Lower leg skin (tissue), 3 donors: ENCODE results near the gene RASA3.

Experiments used
- POLR2A ChIP-seq, 2 donors: fragments of 450-650 bp; IDR thresholded peaks; one replicate each; pipeline ENCODE4 v1.6.1; 2016 to 2017; ENCODE audit warnings: antibody characterized with exemption in 2 of 2, mild to moderate bottlenecking in 1 of 2, moderate library complexity in 1 of 2
- TF ChIP-seq, protein P1 (sequence below), 3 donors: fragments of 450-650 bp; IDR thresholded peaks; one replicate each; pipeline ENCODE4 v1.5.1; 2016; ENCODE audit warnings: antibody characterized with exemption in 3 of 3, mild to moderate bottlenecking in 3 of 3, moderate library complexity in 2 of 3

DNA sequence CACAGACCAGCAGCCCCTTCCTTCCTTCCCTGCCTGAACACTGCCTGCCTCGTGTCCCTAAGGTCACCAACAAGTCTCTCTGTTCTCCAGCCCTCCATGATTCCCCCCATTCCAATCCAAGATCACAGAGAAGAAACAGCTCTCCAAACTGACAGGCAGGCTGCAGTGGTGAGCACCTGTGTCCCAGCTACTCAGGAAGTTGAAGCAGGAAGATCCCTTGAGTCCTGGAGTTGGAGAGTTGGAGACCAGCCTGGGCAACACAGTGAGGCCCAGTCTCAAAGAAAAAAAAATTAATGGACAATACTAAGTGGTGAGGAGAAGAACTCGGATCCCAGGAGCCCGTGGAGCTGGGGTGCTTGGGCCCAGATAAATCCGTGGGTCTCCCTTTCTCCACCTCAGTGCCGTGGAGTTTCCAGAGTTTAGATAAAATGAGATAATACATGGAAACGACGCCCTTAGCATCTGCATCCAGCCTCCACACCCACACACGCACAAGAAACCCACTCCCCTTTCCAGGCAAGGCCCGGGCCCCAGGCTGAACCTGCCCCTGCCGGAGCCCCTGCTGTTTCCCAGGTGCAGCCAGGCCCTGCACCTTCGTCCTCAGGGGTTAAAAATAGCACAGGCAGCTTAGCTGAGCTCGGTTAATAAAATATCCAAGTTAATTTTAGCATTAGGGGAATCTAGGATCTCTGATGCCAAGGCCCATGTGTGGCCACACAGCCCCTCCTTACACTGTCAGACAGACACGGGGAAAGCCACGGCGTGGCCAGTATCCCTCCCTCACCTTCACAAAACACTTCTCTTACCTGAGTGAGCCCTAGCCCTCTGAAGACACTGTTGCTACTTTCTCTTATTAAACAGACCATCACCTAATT lies 4.7 kb downstream of the RASA3 start:
- TF ChIP-seq, protein P1, sequence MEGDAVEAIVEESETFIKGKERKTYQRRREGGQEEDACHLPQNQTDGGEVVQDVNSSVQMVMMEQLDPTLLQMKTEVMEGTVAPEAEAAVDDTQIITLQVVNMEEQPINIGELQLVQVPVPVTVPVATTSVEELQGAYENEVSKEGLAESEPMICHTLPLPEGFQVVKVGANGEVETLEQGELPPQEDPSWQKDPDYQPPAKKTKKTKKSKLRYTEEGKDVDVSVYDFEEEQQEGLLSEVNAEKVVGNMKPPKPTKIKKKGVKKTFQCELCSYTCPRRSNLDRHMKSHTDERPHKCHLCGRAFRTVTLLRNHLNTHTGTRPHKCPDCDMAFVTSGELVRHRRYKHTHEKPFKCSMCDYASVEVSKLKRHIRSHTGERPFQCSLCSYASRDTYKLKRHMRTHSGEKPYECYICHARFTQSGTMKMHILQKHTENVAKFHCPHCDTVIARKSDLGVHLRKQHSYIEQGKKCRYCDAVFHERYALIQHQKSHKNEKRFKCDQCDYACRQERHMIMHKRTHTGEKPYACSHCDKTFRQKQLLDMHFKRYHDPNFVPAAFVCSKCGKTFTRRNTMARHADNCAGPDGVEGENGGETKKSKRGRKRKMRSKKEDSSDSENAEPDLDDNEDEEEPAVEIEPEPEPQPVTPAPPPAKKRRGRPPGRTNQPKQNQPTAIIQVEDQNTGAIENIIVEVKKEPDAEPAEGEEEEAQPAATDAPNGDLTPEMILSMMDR (IDR thresholded peaks at IDR 0.05) = no peak
- no peak for TF ChIP-seq POLR2A (IDR thresholded peaks at IDR 0.05)
